NOMO-1 (cell line): ENCODE results near the gene GRIA4.
"Not testable (repeated sequence)": the region's sequence is repeated elsewhere in the genome, so short reads cannot be mapped to it uniquely, and the experiment has no call there.

ENCODE experiments used
- DNase-seq, 2 experiments: peaks; one replicate each; lab custom pipeline; 2025; ENCODE audit not compliant: unreplicated experiment in 2 of 2; lab: John Stamatoyannopoulos, UW

The GRIA4 gene

DNA sequence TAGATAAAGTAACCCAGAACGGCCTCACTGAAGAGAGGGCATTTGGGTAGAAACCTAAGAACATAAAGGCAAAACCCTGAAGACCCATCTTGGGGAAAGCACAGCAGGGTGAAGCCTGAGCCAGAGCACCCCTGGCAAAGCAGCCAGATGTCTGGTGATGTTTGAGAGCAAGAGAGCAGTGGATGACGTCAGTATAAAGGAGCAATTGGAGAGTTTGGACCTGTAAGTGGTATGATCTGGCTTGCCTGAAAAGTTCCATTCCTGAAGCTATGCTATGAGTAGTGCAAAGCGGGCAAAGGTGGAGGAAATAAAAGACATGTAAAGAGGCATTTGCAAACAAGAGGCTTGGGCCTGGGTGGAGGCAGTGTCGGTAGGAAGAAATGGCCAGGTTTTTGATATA lies 244.4 kb downstream of the GRIA4 start:
- DNase-seq: no peak

DNA sequence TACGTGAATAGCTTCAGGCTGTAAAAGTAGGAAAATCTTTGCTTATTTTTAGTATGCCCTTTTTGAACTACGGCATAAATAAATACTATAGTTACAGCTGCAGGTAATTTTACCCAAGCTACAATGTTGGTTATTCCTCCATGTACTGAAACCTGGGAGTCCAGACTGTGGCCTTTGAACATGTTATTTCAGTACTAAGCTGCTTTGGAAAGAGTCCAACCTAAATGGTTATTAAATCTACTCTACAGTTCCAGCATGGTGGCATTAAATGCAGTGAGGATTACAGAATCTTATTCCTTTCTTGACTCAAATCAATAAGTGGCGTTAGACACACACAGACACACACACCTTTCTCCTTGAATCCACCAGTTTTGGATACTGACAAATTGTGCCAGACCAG lies 247.1 kb downstream of the GRIA4 start:
- DNase-seq: no peak

DNA sequence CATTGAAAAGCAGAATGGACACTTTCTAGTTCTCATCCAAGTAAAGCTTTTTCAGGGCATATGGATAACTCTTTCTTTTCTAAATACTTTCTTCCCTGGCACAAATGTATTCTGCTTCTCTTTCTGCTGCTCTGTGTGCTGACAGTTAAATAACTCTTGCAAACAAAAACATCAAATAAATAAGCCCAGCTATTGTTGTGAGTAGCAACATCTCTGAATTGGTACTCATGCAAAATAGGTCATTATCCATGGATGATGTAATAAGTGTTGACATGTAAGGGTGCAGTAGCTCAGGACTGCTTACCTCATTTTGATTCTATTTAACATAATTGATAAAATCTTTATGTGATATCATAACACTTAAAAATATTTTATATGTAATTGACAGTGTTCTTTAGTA lies 247.9 kb downstream of the GRIA4 start:
- no peak for DNase-seq

DNA sequence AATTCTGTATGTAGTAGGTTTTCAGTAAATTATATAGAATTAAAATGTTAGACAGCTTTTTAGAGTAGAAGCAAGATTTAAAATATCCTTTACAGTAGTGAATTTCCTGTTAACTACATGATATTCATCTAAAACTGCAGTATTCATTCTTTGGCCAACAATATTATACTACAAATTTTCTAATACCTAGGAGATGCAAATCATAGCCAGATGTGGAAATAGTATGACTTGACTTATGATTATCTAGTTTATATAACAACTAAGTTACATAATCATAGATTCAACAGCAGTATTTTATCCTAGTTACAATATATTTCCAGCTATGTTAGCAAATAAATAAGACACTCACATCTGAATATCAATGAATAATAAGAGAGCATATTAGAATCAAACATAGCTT lies 249.0 kb downstream of the GRIA4 start:
- DNase-seq: no peak

- no peak for DNase-seq
Observed at GRCh38 chr11:105860105-105860504, 250.2 kb downstream of the GRIA4 start.

DNA sequence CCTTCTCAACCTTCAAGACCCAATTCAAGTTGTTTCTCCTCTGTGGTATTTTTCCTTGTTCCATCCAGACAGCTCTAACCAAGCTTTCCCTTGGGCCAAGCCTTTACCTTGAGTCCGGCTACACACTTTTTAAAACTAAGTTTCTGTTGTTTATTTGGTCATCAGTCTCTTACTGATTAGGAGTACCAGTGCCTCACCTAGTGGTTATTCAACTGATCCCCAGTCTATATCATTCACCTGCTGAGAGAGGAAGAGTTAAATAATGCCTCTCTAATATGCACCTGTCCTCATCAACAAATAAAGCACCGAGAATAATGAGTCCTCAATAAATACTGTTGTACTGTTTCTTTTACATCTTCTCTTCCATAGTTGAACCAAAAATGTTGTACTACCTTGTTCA lies 251.4 kb downstream of the GRIA4 start:
- no peak for DNase-seq

DNA sequence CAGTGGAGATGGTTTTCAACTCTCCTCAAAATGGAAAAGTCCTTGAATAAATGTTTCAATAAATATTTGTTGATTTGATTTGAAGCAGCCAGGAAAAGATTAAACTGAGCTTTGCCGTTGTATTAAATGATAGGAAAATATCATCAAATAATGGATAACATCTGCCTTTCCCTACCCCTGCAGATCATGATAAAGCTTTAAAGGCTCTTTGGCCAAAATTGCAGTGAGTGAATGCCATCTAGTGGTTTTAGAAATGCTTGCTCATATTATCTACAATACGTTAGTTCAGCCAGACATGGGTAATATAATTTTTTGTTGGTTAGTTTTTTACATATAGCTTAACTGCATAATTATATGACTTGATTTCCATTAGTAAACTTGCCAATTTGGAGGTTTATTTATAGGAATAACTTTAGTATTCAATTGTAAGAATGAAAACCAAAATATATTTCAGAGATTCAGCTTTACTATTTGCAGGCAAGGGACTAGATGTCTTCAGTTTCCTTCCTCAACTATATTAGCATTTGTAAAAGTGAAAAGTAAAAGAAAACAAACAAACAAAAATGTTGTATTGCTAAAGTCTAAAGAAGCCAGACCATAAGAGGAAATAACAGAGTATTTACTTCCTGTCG lies 253.0 kb downstream of the GRIA4 start:
- DNase-seq: peak; percentile 39 to 46

GRCh38 chr11:105863523-105863922 lies 253.7 kb downstream of the GRIA4 start:
- no peak for DNase-seq

GRCh38 chr11:105867742-105868141 lies 257.9 kb downstream of the GRIA4 start:
- DNase-seq: no peak

DNA sequence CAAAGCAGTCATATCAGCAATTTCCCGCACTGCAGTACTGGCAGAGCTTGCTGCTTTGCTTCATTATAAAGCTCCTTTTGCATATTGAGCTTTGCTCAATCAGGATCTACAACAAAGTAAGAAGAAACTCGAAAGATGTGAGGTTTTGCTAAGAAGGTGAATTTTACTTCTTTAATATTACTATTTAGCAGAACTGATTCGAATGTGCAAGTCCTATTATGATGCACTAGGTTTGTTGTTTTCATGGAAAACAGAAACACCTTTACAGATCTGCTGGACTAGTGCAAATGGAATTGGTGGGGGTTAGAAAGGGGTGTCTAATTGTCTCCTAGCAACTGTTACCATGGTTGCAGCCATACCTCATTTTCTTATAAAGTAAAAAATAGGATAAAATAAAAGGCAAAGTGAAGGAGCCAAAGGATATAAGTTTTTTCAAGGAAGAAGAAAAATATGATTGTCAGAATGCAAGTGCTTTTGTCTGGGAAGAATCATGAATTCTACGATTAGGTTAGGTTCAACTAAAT lies 259.0 kb downstream of the GRIA4 start:
- no peak for DNase-seq

DNA sequence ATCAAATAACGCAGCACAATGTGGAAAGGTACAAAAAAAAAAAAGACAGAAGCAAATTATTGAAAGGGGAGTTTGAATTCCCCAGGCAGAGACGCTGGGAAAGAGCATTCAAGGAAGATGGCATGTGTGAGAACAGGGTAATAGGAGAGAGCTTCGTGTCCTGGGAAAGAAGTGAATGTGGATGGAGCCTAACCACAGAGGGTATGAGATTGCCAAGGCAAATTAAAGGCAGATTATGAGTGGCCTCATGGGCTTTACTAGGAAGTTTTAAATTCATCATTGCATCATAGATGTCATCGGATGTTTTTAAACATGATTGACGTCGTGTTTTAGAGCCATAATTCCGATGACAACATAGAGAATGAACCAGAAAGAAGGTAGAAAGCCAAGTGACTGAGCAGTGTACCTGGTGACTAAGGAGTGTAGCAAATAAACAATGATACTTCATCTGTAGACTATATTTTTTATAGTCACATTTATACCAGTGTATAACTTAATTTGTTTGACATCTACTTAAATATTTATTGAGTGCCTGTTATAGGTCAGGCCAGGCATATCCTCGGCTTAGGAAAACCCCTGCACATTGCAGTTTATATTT lies 260.7 kb downstream of the GRIA4 start:
- no peak for DNase-seq

- no peak for DNase-seq
Observed at GRCh38 chr11:105878510-105878909, 268.6 kb downstream of the GRIA4 start.

- not testable (repeated sequence) for DNase-seq
Observed at GRCh38 chr11:105878927-105879326, 269.1 kb downstream of the GRIA4 start.

DNA sequence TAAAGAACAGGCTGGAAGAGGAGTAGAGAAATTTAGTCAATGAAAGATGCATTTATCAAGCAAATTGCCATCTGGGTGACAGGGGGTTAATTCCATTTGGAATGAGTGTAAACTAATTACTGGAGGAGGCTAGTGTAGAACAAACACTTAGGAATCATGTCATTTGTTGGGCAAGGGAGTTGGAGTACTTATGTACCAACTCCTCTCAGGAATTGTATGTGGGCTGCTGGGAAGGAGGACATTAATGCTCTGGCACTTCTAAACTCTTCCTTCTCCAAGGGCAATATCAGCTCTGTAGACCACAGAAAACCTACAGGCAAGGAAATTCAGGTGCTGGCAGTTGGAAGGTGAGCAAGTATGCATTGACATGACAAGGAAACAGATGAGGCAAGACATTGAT lies 271.2 kb downstream of the GRIA4 start:
- no peak for DNase-seq

- no peak for DNase-seq
Observed at GRCh38 chr11:105884436-105884835, 274.6 kb downstream of the GRIA4 start.

- no peak for DNase-seq
Observed at GRCh38 chr11:105891685-105892084, 281.8 kb downstream of the GRIA4 start.

- no peak for DNase-seq
Observed at GRCh38 chr11:105897161-105897560, 287.3 kb downstream of the GRIA4 start.

GRCh38 chr11:105899772-105900171 lies 289.9 kb downstream of the GRIA4 start:
- DNase-seq: no peak

DNA sequence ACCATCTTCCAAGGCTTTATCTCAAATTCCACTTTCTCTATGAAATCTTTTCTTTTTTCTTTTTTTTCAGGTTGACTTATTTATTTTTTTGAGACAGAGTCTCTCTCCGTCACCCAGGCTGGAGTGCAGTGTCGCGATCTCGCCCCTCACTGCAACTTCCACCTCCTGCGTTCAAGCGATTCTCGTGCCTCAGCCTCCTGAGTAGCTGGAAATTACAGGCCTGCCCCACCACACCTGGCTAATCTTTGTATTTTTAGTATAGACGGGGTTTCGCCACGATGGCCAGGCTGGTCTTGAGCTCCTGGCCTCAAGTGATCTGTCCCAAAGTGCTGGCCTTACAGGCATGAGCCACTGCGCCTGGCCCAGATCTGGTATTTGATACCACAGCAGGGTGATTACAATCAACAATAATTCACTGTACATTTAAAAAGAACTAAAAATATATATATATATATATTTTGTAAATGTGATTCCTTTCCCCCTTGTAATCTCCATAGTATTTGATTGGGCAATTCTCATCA lies 290.7 kb downstream of the GRIA4 start:
- no peak for DNase-seq

DNA sequence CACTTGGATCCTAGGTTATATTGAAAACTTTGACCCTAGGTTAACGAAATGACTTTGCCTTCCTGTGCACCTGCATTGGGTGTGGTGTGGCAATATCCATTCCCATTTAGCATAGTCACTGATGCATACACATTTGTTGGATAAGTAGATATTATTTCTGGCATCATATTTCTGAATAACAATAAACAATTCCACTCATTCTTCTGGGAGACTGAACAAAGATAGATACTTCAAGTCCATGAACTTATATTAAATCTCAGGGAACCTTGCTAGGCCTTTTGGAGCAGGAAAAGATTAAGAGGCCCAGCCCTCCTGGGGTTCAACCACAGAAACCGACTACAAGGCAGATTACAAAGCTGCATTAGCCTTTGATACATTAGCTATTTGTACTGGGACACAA lies 293.2 kb downstream of the GRIA4 start:
- no peak for DNase-seq

DNA sequence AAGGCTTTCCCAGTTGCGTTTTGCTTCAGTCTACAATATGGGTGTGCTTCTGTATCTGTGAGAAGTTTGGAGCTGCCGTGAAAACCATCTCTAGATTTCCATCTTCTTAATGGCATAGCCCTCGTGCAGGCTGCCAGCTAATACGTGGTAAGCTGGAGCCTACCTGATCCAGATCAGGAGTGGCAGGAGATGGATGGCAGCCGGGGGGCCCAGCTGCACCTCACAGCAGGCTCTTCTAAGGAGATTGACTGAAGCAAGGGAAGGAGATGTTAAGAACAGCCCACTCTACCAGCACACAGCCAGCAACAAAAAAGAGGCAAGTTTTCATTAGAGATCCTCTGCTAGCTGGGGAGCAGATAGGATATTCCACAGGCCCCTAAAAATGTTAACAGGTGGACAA lies 296.6 kb downstream of the GRIA4 start:
- no peak for DNase-seq

- no peak for DNase-seq
Observed at GRCh38 chr11:105907319-105907718, 297.4 kb downstream of the GRIA4 start.
